GM12873 (cell line): ENCODE data around the gene PNPLA3.

Experiments
- TF ChIP-seq, protein P1 (sequence below): IDR thresholded peaks from 2 replicates; pipeline ENCODE4 v1.5.1; 2012; ENCODE audit warnings: low read depth, mild to moderate bottlenecking, moderate library complexity, low read length, control low read depth; ENCODE audit not compliant: insufficient read depth; ENCODE audit errors: missing control alignments

Gene PNPLA3

DNA sequence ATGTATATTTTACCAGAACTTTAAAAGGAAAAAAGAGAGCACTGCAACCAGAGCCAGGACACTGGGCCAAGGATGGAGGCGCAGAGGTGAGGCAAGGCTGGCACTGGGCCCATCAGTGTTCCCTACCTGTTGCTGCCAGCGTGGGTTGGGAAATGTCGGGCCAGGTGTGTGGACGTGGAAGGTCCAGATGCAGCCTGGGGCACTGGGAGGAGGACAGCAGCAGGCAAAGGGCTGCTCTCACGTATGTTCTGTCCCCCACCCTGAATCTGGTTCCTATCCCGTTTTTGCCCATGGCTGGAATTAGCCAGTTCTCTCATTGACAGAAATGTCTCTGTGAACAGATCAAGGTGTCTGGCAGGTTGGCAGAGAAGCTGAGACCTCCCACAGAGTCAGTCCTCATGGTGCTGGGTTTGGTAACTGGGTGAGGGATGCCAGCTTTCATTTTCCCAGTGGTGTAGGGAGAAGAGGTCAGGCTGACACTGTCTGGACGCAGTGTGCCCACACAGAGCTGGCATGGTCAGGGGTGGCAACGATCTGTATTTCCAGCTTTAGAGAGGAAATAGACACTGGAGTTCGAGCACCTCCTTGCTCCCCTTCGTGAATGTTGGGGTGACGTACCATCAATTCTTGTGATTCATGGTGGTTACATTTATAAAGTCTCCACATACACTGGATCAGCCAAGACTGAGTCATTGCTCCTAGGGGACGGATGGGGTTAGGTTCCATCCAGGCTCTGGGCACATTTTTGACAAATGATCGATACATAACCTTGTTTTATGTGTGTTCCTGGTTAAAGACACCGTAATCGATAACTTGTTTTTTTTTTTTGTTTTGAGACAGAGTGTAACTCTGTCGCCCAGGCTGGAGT is 4.3 kb upstream of the PNPLA3 start:
- TF ChIP-seq, protein P1, sequence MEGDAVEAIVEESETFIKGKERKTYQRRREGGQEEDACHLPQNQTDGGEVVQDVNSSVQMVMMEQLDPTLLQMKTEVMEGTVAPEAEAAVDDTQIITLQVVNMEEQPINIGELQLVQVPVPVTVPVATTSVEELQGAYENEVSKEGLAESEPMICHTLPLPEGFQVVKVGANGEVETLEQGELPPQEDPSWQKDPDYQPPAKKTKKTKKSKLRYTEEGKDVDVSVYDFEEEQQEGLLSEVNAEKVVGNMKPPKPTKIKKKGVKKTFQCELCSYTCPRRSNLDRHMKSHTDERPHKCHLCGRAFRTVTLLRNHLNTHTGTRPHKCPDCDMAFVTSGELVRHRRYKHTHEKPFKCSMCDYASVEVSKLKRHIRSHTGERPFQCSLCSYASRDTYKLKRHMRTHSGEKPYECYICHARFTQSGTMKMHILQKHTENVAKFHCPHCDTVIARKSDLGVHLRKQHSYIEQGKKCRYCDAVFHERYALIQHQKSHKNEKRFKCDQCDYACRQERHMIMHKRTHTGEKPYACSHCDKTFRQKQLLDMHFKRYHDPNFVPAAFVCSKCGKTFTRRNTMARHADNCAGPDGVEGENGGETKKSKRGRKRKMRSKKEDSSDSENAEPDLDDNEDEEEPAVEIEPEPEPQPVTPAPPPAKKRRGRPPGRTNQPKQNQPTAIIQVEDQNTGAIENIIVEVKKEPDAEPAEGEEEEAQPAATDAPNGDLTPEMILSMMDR = no peak

GRCh38 chr22:43921370-43921769 is 2.2 kb upstream of the PNPLA3 start:
- TF ChIP-seq, protein P1 = no peak

GRCh38 chr22:43922123-43922522 is 1.5 kb upstream of the PNPLA3 start:
- TF ChIP-seq, protein P1 = peak; percentile 18

GRCh38 chr22:43923191-43923590 is 414 bp upstream of the PNPLA3 start:
- TF ChIP-seq, protein P1 = no peak

DNA sequence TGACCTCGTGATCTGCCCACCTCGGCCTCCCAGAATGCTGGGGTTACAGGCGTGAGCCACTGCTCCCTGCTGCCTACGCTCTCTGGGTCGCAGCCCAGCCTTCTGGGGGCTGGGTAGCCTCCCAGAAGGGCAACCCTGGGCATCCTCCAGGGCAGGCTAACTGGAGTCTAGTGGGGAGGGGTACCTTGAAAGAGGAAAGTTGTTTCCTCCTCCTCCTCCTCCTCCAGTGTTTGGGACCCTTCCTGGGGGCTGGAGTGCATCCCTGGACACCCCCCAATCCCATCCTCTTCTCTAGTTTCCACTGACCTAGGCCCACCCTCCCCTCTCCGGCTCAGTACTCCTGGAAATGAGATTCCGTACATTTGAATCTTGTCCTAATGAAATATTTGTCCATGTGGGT is 1.3 kb downstream of the PNPLA3 start:
- TF ChIP-seq, protein P1 = no peak

DNA sequence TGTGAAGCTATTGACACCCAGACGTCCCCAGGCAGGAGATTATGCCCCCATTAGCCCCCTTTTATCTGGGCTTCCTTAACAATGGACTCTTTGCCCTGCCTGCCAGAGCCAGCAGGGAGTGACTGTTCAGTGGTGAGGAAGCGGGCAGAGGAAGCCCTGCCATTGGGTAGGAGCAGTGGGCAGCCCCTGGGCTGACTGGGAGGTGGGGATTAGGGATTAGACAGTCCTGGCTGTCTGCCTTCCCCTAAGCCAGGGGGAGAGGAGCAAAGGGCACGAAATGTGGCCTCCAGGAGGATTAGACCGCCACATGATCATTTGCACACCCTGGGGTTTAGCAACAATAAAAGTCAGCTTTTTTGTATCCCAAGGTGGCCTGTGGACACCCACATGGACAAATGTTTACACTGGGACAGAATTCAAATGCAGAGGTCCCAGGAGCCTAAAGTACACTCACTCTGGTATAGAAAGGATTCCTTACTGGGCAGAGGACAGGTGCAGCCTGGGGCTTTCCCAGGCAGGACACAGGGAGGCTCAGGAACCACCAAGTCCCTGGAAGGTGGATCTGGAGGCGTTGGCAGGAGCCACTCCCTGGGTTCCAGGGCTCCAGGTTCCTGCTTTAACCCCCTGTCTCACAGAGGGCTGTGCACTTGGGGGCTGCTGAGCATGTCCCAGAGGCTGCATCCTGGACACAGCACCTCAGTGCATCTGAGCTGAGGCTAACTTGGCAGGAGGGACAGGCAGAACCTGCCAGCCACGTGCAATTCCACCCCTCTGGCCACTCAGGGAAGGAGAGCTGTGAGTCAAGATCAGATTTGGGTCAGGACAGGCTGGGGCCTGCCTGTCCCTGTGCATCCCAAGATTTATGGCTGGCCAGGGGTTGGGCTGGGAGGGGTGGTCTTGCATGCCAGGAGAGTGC is 2.1 kb downstream of the PNPLA3 start:
- TF ChIP-seq, protein P1 = no peak

GRCh38 chr22:43926349-43926710 is 2.7 kb downstream of the PNPLA3 start:
- TF ChIP-seq, protein P1 = no peak
